IPS-11a (cell line): ENCODE results near the gene SULF2.

Source experiments
- H3K4me3 ChIP-seq: one replicate; pipeline ENCODE4 v1.5.1; 2013; ENCODE audit warnings: low read depth, low read length, control low read depth

Gene SULF2

DNA sequence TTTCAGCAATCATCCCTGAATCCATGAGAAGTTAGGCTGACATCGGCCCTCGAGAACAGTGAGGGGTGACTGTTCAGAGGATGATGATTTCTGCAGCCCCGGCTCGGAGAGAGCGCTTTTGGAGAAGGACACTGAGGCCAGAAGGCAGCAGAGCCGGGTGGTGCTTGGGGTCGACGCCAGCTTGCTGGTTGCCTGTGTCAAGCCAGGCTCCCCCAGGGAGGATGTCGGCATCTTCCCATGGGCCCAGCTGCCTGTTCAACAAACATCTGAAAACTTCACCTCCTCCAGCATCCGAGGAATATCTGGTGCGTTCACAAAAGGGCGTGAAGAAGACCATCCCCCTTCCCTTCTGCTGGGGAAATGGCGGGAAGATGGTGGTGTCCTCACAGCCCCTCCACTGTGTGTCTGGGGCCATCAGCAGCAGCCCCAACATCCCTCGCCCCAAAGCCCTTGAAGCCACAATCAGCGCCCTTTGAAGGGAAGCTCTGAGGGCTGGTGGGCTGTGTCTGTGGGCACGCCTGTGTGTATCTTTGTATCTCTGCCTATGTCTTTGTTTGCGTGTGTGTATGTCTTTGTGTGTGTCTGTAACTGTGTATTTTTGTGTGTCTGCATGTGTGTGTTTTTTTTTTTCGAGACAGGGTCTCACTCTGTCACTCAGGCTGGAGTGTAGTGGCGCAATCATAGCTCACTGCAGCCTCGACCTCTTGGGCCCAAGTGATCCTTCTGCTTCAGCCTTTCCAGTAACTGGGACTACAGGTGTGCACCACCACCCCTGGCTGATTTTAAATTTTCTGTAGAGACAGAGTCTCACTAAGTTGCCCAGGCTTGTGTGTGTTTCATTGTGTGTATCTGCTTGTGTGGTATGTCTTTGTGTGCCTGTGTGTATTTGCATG lies 97.9 kb downstream of the SULF2 start:
- H3K4me3 ChIP-seq: no peak overlapping the region

DNA sequence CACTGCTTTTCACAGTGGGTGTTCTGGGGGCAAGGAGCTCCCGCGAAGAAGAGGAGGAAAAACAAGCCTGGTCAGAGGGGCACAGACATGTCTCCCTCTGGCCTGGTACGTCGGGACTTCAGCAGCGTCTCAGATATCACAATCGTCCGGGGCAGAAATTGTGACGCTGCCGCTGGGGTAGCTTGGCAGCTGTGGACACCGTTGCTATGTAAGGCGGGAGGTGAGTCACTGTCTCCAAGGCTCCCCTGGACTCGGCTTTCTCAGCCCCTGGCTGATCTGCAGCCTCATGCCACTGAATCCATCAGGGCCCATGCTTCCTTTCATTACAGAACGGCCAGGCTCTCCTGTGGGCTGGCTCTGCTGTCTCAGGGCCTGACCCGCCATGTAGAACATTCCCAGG lies 98.7 kb downstream of the SULF2 start:
- no peak overlapping the region for H3K4me3 ChIP-seq

DNA sequence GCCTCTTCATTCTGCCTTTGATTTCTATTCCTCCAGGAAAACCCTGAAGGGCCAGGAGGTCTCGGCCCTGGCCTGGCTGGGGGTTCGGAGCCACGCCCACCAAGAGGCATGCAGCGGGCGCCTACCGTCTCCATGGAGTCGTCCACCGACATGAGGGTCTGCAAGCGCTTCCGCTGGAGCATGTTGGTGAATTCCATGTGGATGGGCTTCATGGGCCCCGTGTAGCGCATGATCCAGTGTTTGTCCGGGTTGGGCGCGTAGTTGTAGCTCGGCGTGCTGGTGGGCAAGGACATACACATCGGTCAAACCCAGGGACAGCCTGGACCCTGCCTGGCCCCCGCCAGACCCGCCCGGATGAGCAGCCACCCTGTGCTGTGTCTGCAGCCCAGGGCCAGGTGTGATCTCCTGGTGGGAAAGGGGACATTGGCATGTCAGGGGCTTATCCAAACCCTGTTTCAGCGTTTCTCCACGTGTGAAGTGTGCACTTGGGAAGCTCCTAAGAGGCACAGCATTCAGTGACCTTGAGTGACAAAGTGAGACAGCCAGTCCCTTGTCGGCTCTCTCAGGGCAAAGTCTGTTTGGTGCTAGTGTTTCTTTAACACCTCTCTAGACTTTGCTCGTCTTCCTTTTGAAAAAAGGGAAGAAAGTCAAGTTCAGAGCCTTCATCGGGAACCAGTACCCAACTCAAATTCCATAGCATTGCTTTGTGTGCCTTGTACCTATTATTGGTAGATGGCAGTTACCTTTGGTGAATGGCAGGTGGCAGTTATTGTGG lies 100.8 kb downstream of the SULF2 start:
- H3K4me3 ChIP-seq: no peak overlapping the region

DNA sequence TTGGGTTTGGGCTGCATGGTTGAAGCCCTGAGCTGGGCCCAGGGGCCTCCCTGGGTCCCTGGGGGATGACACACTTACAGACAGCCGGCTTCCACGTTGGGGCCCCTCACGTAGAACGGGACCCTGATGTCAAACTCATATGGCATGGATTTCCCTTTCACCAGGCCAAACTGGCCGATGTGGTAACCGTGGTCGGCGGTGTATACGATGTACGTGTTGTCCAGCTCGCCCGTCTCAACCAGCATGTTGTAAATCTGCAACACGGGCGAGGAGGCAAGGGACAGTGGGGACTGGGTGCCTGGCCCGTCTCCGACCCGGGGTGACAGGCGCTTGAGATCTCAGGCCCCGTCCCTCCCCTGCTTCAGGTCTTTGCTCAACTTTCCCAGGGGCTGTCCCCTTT lies 102.4 kb downstream of the SULF2 start:
- H3K4me3 ChIP-seq: no peak overlapping the region

DNA sequence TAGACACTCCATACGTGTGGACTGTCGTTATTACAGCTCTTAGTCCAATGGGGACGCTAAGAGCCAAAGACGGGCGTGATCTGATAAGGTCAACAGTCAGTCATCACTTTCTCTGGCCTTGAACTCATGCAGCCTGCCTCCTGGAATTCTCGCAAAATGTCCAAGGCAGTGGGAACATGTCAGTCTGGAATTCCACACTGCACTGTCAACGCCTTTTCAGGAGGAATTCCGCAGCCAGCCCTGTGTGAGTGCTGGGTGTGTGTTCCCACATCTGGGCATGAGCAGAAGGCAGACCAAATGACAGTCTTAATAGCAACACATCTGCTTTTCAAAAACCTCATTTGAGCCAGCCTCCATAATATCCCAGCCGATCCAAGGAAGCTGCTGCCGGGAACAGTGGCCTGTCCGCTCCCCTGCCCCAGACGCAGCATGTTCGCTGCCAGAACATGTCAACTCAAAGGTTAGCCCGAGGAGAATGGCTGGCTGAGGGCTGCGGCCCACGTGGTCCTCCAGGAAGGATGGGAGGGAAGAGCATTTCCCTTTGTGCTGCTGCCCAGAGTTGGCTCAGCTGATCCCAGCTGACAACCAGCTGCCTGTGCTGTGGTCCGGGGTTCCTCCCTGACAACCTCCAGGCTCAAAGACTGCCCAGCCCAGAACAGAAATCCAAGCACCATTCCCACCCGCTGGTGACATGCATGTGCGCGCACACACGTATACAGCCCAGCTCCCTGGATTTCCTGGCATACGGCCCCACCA lies 103.1 kb downstream of the SULF2 start:
- no peak overlapping the region for H3K4me3 ChIP-seq

DNA sequence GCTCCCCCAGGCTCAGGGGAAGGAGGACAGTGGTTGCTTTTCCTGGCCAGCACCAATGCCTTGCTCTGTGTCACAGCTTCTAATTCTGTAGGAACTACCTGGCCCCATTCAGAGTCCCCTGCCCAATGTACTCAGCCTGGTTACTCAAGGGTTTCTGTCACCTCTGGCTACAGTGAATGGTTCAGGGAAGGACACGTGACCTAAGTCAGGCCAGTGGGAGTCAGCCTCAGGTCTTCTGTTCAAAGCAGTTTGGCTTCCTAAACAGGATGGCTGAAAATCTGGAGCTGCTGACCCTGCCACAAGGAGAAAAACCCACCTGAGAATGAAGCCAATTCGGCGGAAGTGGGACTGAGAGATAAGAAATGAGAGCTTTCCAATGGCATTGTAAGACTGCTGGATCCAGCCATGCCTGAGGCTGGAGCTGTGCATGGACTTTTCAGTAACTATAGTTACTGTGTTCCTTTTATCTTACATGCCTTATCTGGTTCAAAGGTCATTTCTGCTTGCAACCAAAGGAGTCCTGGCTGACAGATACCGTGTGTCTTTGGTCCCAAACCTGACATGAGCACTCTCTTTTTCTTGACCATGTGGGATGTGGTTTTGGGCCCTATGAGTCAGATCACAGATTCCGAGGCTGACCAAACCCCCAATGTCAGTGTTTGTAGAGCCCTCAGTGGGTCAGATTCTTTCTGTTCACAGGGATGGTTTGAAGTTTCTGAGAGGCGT lies 104.3 kb downstream of the SULF2 start:
- H3K4me3 ChIP-seq: no peak overlapping the region

DNA sequence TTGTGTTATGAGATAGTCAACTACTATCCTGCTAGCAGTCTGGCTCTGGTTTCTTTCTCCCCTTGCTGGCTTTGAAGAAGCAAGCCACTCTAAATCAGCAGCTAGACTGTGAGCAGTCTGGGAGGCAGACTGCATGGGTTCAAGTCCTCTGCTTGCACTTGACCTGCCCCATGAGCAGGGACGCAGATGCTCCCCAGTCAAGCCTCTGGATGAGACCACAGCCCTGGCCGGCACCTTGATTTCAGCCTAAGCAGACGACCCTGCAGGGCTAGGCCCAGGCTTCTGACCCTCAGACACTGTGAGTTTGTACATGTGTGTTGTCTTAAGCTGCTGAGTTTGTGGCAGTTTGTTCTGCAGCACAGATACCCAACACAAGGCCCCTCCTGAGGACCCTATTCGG lies 105.8 kb downstream of the SULF2 start:
- H3K4me3 ChIP-seq: no peak overlapping the region

DNA sequence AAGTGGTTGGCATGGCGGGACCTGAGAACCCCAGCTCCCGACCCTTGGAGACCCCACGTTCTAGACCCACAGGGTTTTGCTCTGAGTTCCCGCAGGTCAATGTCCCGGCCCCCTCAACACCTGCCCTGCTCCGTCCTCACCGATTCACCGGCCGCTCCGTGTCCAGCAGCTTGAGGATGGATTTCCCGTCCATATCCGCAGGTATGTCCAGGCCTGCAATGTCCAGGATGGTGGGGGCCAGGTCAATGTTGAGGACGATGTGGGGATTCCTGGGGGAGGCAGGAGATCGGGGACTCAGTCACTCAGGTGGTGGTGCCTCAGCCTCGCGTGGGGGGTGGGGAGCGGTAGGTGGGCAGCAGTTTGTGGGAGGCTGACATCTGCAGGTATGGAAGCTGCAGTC lies 106.7 kb downstream of the SULF2 start:
- no peak overlapping the region for H3K4me3 ChIP-seq

DNA sequence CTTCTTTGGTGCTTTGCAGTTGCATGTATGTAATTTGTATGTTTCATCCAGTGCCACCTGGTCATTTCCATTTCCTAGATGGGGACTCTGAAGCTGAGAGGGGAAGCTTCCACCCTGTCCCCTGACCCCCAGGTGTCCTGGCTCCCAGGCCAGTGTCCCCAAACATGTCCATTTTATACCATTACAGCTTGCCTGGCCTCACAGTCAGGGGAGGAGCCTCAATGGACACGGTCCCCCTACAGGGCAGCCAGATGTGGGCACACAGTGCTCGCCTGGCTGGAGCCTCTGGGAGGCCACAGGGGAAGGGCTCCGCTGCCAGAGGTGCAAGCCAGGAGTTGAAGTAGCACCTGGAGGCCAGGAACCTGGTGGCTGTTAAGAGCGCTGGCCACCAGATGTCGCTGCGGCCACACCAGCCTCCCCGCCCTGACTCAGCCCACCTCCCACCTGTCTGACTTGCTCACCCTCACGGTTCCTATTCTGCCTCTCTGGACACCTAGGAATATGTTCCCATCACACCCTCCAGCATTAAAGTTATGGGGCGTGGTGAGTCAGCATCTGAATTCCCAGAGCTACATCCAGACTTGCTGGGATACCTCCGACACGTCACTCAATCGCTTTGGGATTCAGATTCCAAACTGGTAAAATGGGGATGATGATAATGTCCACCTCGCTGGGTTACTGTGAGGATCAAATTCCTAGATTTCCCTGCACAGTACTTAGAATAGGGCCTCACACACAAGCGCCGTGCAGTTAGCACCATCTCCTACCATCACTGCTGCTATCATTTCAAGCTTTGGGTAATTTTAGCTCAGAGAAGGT lies 107.4 kb downstream of the SULF2 start:
- H3K4me3 ChIP-seq: no peak overlapping the region

DNA sequence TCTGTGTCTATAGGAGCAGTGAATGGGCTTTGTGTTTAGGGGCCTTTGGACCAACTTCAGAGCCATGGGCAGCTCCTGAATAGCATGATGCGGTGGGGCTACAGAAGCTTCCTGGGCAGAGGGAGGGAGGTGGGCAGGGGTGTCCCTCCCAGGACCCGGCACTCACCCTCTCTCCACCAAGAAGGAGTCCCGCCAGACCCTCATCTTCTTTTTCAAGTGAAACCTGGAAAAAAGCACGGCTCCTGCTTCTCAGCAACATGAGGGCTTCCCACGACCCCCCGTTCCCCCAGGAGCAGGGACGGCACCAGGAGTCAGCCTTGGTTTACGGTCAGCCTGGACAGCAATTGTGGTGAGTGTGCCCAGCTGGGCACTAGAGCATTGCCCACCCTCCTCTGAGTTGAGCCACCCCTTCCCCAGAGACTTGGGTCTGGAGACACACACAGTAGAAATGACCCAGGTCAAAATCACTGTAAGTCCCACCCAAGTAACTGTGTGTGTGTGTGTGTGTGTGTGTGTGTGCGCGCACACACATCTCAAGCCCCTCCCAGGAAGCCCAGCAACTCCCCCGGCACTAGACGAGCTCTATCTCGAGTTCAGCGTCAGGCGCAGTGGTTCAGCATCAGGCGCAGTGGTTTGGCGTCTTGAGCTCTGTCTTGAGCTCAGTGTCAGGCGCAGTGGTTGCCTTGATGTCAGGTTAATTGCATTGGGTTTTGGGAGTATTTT lies 108.2 kb downstream of the SULF2 start:
- no peak overlapping the region for H3K4me3 ChIP-seq

DNA sequence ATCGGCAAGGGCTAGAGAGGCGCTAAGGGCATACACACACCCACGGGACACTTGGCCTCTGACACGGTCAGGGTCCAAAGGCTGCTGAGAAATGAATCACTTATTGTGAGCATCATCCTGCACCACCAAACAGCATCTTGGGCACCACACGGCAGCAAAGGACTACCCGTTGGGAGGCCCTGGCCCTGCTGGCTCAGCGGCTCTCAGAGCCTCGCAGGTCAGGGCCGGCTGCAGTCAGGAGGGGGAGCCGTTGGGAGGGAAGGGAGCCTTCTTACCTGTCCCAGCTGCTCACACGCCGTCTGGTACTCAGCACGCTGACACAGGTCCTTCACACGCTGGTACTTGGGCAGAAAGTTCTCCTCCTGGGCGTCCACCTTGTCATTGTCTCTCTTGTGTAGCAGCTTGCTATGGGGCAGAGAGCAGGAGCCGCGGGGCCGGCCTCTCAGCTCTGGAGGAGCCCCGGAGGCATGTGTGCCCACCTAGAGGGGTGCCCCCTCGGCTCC lies 109.0 kb downstream of the SULF2 start:
- no peak overlapping the region for H3K4me3 ChIP-seq

DNA sequence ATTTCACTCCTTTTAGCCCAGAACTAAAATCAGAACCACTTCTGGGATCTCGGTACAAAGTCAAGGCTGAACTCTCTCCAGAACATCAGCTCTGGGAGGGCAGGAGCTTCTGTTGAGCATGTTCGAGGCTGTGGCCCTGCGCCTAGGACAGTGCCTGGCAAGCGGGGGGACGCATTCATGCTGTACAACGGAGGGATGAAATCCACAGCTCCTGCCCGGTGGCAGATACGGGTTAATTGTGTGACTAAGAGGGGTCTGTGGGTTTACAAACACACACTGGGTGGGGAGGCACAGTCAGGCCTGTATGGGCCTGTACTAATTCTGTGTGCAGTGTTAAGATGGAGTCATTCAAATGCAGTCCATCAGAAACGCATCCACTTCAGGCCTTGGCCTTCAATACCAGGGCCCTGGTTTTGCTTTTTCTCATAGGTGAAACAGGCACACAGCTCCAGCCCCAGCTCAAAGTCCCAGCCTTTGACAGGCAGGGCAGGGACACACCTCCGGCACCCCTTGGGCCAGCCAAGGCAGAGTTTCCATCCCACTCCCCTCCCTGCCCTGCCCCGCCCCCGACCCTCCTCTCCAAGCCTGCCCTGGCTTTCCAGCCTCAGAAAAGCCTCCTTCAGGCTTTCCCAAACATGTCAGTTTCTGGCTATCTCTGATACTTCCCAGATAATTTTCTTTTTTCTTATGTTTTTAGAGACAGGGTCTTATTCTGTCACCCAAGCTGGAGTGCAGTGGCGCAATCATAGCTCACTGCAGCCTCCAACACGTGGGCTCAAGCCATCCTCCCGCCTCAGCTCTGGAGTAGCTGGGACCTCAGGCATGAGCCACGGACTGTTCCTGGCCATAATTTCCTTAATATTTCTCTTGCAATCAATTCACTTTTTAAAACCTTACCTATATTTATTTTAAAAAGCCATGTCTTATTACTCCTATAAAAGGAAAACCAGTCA lies 109.8 kb downstream of the SULF2 start:
- H3K4me3 ChIP-seq: no peak overlapping the region

DNA sequence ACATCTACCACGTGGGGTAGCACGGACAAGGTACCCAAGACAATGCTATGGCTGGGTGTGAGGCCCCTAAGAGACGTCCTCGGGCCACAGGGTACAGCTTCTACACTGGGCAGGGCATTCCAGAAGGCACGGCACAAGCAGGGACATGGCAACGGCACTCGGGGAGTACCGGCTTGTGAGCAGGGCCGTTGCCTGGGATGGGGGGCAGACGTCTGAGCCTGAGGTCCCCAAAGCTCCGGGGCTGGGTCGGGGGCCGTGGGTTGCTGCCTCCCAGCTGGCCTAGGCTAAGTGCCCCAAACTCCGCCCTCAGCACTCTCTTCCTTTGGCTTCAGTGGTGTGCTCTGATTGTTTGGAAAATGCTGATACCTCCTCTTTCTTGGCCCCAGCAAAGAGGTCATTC lies 110.6 kb downstream of the SULF2 start:
- H3K4me3 ChIP-seq: no peak overlapping the region

DNA sequence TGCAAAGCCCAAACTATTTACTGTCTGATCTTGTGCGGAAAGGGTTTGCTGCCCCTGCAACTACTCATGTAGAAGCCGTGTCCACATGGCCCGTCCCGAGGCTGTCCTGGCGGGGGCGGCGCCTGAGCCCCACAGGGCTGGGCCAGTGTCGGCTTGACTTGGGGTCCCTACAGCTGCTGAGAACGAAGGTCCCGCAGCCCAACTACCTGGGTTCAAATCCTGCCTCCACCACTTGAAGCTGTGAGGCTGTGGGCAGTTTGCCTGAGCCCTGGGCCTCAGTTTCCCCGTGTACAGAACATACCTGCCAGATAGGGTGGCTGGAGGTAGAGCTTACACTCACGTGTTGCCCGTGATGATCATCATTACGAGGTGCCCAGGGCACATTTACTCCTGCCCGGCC lies 111.1 kb downstream of the SULF2 start:
- no peak overlapping the region for H3K4me3 ChIP-seq

DNA sequence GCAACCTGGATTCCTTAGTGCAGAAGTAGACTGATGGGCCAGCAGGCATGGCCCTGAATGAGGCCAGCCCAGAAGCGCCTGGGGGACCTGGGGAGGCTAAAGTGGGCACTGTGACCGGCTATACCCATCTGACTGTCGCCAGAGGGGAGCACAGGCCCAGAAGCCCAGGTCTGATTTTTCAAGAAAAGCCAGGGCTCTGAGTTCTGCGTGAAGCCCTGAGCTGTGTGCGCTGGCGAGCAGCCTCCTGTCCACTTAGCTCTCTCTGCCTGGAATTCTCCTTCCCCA lies 111.7 kb downstream of the SULF2 start:
- H3K4me3 ChIP-seq: no peak overlapping the region

DNA sequence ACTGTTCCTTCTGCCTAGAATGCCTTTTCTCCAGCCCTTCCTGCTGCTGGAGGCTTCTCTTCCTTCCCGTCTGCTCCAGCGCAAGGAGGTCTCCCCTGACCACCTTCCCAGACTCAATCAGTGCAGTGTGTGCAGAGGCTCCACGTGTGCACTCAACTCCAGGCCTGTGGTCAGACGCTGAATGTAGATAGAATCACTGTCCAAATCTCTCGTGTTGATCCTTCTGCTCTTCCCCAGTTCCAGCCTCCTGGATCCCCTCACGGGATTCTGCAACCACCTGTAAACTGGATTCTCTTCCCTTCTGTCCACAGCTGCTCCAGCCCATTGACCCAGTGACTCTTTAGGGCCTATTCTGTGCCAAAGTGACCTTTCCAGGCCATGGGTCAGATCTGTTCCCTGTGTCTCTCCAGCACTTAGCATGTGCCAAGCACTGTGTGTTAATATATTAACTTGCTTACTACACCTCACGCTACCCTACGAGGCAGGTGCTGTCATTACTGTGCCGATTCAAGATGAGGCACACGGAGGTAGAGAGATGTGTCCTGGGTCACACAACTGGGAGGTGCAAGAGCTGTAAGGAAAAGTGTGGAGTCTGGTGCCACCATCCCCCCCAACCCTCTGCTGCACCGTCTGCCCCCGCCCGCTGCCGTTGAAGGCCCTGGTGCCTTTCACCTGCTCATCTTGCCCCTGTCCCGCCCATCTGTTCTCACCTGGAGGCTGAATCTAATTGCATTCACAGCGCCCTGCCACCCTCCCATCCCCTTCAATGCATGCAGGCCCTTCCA lies 112.2 kb downstream of the SULF2 start:
- H3K4me3 ChIP-seq: no peak overlapping the region

DNA sequence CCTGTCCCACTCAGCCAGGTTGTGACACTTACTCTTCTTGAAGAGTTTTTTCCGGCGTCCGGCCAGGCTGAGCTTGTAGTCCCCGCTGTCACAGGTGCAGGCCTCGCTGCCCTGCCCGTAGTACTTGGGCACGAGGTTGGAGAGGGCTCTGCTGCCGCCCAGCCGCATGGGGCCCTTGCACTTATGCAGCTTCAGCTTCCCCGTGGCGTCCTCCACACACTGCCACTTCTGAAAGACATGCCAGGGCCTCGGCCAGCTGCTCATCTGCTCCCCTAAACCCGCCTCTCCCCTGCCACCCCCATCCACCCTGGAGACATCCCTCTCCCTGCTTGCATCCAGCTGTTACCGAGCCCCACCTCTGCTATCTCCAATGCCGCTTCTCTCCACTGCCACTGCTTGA lies 113.1 kb downstream of the SULF2 start:
- H3K4me3 ChIP-seq: no peak overlapping the region

DNA sequence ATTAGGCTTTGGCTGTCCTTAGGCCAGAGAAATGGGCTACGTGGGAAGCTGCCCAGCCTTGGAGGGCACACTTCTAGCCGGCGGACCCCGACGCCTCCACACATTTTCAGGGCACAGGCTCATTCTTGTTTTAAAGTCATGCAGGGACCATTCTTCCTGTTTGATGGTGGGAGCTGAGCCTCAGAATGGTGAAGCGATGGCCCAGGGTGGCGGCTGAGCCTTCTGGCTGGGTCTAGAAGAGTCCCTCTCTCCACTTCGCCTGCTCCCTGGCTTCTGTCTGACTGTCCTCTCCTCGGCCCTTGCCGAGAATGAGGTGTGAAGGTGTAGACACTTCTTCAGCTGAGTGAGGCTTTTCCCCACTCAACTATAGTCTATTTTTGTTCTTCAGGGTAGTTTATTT lies 114.4 kb downstream of the SULF2 start:
- no peak overlapping the region for H3K4me3 ChIP-seq
